HCT116 (cell line): ENCODE results near the gene RNF214. TPM values are rescaled to one million over a fixed set of nuclear protein-coding genes. Genes with fewer than 3 reads are reported as not detected.

Experiments
- ATAC-seq: fragments of 200-7000 bp; cut with Tn5 transposase; 2 replicates; pipeline ENCODE4 v1.9.1; 2020; ENCODE audit warnings: mild to moderate bottlenecking, moderate library complexity
- BruUV-seq: library from RNA; stranded (reverse); fragments of 400-500 nt; replicated peaks from 2 replicates; lab custom pipeline; 2021; lab: Mats Ljungman, UMichigan
- CTCF ChIA-PET: fragments of 300-600 bp; sonication (Branson Sonifier 250); formaldehyde crosslinking; loops from one replicate; lab custom pipeline; 2021; ENCODE audit warnings: antibody characterized with exemption; lab: Charles Lee
- POLR2A ChIA-PET: fragments of 300-600, 350-600 bp; sonication (Branson Sonifier 250); formaldehyde crosslinking; loops from one replicate; lab custom pipeline; 2021; ENCODE audit warnings: antibody characterized with exemption; lab: Charles Lee
- RAD21 ChIA-PET, 2 experiments: fragments of 300-600 bp; sonication (Branson Sonifier 250); formaldehyde crosslinking; loops; one replicate each; lab custom pipeline; 2023; ENCODE audit warnings: low total read pairs in 2 of 2; ENCODE audit not compliant: uncharacterized antibody in 2 of 2, unreplicated experiment in 2 of 2, low non-redundant PET in 1 of 2; lab: Charles Lee
- DNase-seq: peaks from one replicate; pipeline ENCODE4 v3.0.0-alpha.2; 2010; ENCODE audit warnings: low read depth, low spot score
- H2AFZ ChIP-seq: fragments of 200-600 bp; shearing (Covaris generic), sonication (generic); 2 replicates; pipeline ENCODE4 v1.6.1; 2017; ENCODE audit warnings: low read depth, mixed run types, mixed read lengths, antibody characterized with exemption, low read length; ENCODE audit not compliant: poor library complexity, severe bottlenecking
- H3K27ac ChIP-seq: 2 replicates; pipeline ENCODE4 v1.5.1; 2012; ENCODE audit warnings: low read depth, low read length
- H3K27me3 ChIP-seq: fragments of 200-600 bp; sonication (generic); 2 replicates; pipeline ENCODE4 v1.6.1; 2016; ENCODE audit warnings: mixed run types, low read length, mixed read lengths; ENCODE audit not compliant: insufficient read depth
- H3K36me3 ChIP-seq, 2 experiments: fragments of 200-500 bp in 1 of 2; fragments of 200-600 bp in 1 of 2; sonication (Bioruptor generic) in 1 of 2; sonication (generic) in 1 of 2; 2 replicates each; pipeline versions ENCODE4 v1.5.1 to v1.6.1; 2014 to 2016; ENCODE audit warnings: low read length in 2 of 2, inconsistent platforms in 1 of 2, mixed read lengths in 1 of 2, mixed run types in 1 of 2; ENCODE audit not compliant: insufficient read depth in 2 of 2, control insufficient read depth in 1 of 2
- H3K4me1 ChIP-seq, 2 experiments: fragments of 200-600 bp in 1 of 2; sonication (generic) in 1 of 2; 2 replicates each; pipeline versions ENCODE4 v1.5.1 to v1.6.1; 2012 to 2017; ENCODE audit warnings: low read length in 2 of 2, inconsistent platforms in 1 of 2, mild to moderate bottlenecking in 1 of 2, mixed read lengths in 1 of 2, mixed run types in 1 of 2, moderate library complexity in 1 of 2; ENCODE audit not compliant: insufficient read depth in 2 of 2, control insufficient read depth in 1 of 2
- H3K4me2 ChIP-seq: fragments of 200-600 bp; sonication (generic); 2 replicates; pipeline ENCODE4 v1.6.1; 2017; ENCODE audit warnings: mixed run types, low read length, mixed read lengths
- H3K4me3 ChIP-seq, 2 experiments: fragments of 200-600 bp in 1 of 2; sonication (generic) in 1 of 2; replicated peaks in 1 of 2; 2 replicates each; pipeline ENCODE4 v1.5.1; 2011 to 2016; ENCODE audit warnings: low read length in 2 of 2, control low read depth in 1 of 2, low read depth in 1 of 2, mild to moderate bottlenecking in 1 of 2, mixed read lengths in 1 of 2, mixed run types in 1 of 2
- H3K79me2 ChIP-seq: fragments of 200-600 bp; sonication (generic); 2 replicates; pipeline ENCODE4 v1.6.1; 2017; ENCODE audit warnings: mild to moderate bottlenecking, mixed run types, low read length, moderate library complexity, mixed read lengths; ENCODE audit not compliant: insufficient read depth
- H3K9ac ChIP-seq: fragments of 200-600 bp; sonication (generic); 2 replicates; pipeline ENCODE4 v1.6.1; 2016; ENCODE audit warnings: low read length, mixed read lengths
- H3K9me2 ChIP-seq: fragments of 200-600 bp; sonication (generic), shearing (Covaris generic); 2 replicates; pipeline ENCODE4 v1.6.1; 2017; ENCODE audit warnings: mixed run types, mild to moderate bottlenecking, moderate library complexity; ENCODE audit not compliant: insufficient read depth
- H3K9me3 ChIP-seq, 2 experiments: fragments of 200-500 bp in 1 of 2; fragments of 200-600 bp in 1 of 2; sonication (Bioruptor generic) in 1 of 2; sonication (generic) in 1 of 2; 2 replicates each; pipeline ENCODE4 v1.6.1; 2014 to 2017; ENCODE audit warnings: low read length in 2 of 2, mixed read lengths in 2 of 2, inconsistent platforms in 1 of 2, low read depth in 1 of 2, mild to moderate bottlenecking in 1 of 2, mixed run types in 1 of 2, moderate library complexity in 1 of 2; ENCODE audit not compliant: control insufficient read depth in 1 of 2, insufficient read depth in 1 of 2
- H4K20me1 ChIP-seq: fragments of 200-600 bp; sonication (generic), shearing (Covaris generic); 2 replicates; pipeline ENCODE4 v1.6.1; 2017; ENCODE audit warnings: mixed run types, mild to moderate bottlenecking, moderate library complexity; ENCODE audit not compliant: insufficient read depth
- ELF1 ChIP-seq: IDR thresholded peaks from 2 replicates; pipeline ENCODE4 v1.6.1; 2012; ENCODE audit warnings: low read depth, borderline replicate concordance
- FOSL1 ChIP-seq: IDR thresholded peaks from 2 replicates; pipeline ENCODE4 v1.6.1; 2012; ENCODE audit warnings: low read depth
- intact Hi-C: fragments of 100-400 bp; cut with micrococcal nuclease; formaldehyde crosslinking; loops from 2 replicates; pipeline ENCODE4 v1.10.0; 2022
- total RNA-seq: library from RNA; stranded (reverse); gene quantifications from one replicate; pipeline ENCODE4 v1.2.1, GENCODE V29; 2021; ENCODE audit not compliant: unreplicated experiment
- TF ChIP-seq, protein P1 (sequence below): IDR thresholded peaks from 2 replicates; pipeline ENCODE4 v1.6.1; 2011; ENCODE audit warnings: mild to moderate bottlenecking, low read length, moderate library complexity; ENCODE audit not compliant: insufficient replicate concordance; ENCODE audit errors: extremely low read depth

RNF214 gene
- total RNA-seq, 1 experiment from 2014 or later: 29.3 TPM

DNA sequence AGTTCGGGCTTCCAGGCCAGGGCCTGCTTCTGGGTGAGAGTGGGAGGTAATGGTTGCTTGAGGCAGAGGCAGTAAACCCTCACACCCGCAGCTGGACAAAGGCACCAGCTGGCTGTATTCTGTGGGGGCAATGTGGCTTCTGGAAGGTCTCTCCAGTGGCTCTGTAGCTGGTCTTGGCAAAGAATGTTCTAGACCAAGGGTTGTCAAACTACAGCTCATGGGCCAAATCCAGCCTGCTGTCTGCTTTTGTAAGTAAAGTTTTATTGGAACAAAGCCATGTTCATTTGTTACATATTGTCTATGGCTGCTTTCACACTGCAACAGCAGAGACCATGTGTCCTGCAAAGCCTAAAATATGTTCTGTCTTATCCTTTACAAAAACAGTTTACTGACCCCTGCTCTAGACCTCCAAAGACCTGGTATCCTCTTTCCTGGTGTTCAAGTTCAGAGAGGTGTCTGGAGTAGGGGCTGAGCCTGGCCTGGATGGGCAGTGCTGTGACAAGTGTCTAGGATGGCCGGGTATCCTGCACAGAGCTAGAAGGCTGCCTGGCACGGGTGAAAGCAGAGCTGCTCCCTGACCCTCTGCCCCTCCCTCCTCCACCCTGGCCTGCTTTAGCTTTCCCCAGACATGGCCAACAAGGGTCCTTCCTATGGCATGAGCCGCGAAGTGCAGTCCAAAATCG, 29.9 kb upstream of the RNF214 start:
- H4K20me1 ChIP-seq: no peaks in the 10 kb centered on the region
- TF ChIP-seq, protein P1, sequence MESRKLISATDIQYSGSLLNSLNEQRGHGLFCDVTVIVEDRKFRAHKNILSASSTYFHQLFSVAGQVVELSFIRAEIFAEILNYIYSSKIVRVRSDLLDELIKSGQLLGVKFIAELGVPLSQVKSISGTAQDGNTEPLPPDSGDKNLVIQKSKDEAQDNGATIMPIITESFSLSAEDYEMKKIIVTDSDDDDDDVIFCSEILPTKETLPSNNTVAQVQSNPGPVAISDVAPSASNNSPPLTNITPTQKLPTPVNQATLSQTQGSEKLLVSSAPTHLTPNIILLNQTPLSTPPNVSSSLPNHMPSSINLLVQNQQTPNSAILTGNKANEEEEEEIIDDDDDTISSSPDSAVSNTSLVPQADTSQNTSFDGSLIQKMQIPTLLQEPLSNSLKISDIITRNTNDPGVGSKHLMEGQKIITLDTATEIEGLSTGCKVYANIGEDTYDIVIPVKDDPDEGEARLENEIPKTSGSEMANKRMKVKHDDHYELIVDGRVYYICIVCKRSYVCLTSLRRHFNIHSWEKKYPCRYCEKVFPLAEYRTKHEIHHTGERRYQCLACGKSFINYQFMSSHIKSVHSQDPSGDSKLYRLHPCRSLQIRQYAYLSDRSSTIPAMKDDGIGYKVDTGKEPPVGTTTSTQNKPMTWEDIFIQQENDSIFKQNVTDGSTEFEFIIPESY: no peak
- TF ChIP-seq ELF1: no peak
- no peak overlapping the region for H3K4me2 ChIP-seq
- ChIA-PET RAD21 (no interaction called here), POLR2A (no interaction called here), CTCF (interaction anchor here (1.3 kb wide), 1 partner anchor 21 kb away, joined by 3 read pairs; no protein-coding TSS in a partner anchor)
- no peak overlapping the region for H3K9ac ChIP-seq
- no peaks in the 10 kb centered on the region for H3K27me3 ChIP-seq
- H3K36me3 ChIP-seq: peaks cover 0 to 7% of the 10 kb centered on the region in 2 experiments; a peak in 1 of 4 replicates
- ATAC-seq (no peak), DNase-seq (no peak)
- H3K27ac ChIP-seq: no peak overlapping the region
- no peaks in the 10 kb centered on the region for H3K9me2 ChIP-seq
- H3K79me2 ChIP-seq: no peaks in the 10 kb centered on the region
- H3K4me3 ChIP-seq: no peak overlapping the region
- peaks cover 13 to 27% of the 10 kb centered on the region in 2 experiments for H3K4me1 ChIP-seq
- no peaks in the 10 kb centered on the region for H3K9me3 ChIP-seq
- intact Hi-C loops: no loop called here
- no peak overlapping the region for H2AFZ ChIP-seq
- BruUV-seq: no TSS peak

DNA sequence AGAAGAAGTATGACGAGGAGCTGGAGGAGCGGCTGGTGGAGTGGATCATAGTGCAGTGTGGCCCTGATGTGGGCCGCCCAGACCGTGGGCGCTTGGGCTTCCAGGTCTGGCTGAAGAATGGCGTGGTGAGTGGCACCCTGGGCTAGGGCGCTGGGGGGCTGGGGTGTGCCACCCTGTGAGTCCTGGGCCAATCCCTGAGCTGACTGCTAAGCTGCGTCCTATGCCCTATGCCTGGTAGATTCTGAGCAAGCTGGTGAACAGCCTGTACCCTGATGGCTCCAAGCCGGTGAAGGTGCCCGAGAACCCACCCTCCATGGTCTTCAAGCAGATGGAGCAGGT, 29.4 kb upstream of the RNF214 start:
- H3K9ac ChIP-seq: no peak overlapping the region
- no peak overlapping the region for H2AFZ ChIP-seq
- no TSS peak for BruUV-seq
- RAD21 ChIA-PET: no interaction called here
- H3K27me3 ChIP-seq: no peaks in the 10 kb centered on the region
- no peaks in the 10 kb centered on the region for H4K20me1 ChIP-seq
- no peak overlapping the region for H3K27ac ChIP-seq
- no peak overlapping the region for H3K4me3 ChIP-seq
- CTCF ChIA-PET: no interaction called here
- no peak for TF ChIP-seq FOSL1
- TF ChIP-seq, all 23 proteins: peak for 0
- no peak overlapping the region for H3K4me2 ChIP-seq
- DNase-seq (no peak), ATAC-seq (no peak)
- H3K79me2 ChIP-seq: no peaks in the 10 kb centered on the region
- H3K36me3 ChIP-seq: peaks cover 0 to 7% of the 10 kb centered on the region in 2 experiments; a peak in 1 of 4 replicates
- H3K9me2 ChIP-seq: no peaks in the 10 kb centered on the region
- intact Hi-C loops: no loop called here
- POLR2A ChIA-PET: no interaction called here
- H3K9me3 ChIP-seq: no peaks in the 10 kb centered on the region
- peaks cover 12 to 22% of the 10 kb centered on the region in 2 experiments for H3K4me1 ChIP-seq
